ENCODE data around the gene CAPN14. TPM values are rescaled to one million over a fixed set of nuclear protein-coding genes. Genes with fewer than 3 reads are reported as not detected.

The CAPN14 gene, protein sequence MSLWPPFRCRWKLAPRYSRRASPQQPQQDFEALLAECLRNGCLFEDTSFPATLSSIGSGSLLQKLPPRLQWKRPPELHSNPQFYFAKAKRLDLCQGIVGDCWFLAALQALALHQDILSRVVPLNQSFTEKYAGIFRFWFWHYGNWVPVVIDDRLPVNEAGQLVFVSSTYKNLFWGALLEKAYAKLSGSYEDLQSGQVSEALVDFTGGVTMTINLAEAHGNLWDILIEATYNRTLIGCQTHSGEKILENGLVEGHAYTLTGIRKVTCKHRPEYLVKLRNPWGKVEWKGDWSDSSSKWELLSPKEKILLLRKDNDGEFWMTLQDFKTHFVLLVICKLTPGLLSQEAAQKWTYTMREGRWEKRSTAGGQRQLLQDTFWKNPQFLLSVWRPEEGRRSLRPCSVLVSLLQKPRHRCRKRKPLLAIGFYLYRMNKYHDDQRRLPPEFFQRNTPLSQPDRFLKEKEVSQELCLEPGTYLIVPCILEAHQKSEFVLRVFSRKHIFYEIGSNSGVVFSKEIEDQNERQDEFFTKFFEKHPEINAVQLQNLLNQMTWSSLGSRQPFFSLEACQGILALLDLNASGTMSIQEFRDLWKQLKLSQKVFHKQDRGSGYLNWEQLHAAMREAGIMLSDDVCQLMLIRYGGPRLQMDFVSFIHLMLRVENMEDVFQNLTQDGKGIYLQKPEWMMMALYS
- under 1 TPM; 0.06 to 0.10 (median 0.07) TPM for polyA plus RNA-seq (ENCODE audit: insufficient read length in 4 of 4)

DNA sequence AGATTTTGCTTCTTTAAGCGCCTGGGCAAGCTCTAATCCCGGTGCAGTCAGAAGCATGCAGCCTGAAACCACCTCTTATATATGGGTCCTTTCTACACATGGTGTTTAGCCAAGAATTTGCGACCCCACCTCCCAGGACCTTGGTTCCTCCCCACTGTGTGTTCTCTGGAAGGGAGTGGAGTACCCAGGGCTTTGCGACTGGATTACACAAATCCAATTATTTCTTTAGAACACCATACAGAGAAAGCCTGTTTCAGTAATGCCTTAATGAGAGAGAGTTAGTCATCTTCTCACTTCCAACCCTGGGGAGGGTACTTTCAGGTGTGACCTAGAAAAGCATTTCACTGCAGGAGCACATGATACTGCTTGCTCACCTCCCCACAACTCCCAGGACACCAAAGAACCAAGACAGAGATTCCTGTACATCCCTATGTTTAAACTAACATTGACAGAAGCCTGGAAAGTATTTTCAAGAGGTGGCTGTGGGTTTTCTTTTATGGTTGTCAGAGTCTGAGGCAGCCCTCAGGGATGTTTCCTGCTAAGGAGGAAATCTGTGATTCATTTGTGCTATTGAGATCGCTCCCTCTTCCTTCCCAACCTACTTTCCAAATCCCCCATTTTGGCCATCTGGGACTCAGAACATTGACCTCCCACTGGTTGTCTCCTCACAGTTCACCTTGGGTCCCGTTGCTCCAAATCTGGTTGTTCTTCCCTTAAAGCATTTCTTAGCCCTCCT is at the start of gene CAPN14:
TSS of gene CAPN14 (minus strand) at position 51 of the 736 bp plus-strand sequence. CDS start 12,068 bp downstream, outside the sequence.
- DNase-seq (ENCODE audit: low read depth in 4 of 4, low spot score in 3 of 4): no peak

GRCh38 chr2:31266804-31267203 is 49.5 kb upstream of the CAPN14 start:
- DNase-seq (ENCODE audit: low read depth in 4 of 4, low spot score in 3 of 4): no peak

DNA sequence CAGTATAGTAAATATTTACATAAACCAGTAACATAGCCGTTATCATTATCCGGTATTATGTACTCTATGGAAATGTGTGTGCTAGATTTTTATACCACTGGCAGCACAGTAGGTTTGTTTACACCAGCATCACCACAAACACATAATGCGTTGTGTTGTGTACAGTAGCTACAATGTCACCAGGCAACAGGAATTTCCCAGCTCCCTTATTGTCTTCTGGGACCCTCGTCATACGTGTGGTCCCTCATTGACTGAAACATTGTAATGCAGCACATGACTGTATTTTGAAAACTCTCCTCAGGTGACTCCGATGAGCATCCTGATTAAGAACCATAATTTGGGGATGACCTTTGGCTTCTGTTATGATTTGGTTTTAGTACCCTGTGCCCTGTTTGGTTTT is 47.9 kb upstream of the CAPN14 start:
- no peak for DNase-seq (ENCODE audit: low read depth in 4 of 4, low spot score in 3 of 4)

DNA sequence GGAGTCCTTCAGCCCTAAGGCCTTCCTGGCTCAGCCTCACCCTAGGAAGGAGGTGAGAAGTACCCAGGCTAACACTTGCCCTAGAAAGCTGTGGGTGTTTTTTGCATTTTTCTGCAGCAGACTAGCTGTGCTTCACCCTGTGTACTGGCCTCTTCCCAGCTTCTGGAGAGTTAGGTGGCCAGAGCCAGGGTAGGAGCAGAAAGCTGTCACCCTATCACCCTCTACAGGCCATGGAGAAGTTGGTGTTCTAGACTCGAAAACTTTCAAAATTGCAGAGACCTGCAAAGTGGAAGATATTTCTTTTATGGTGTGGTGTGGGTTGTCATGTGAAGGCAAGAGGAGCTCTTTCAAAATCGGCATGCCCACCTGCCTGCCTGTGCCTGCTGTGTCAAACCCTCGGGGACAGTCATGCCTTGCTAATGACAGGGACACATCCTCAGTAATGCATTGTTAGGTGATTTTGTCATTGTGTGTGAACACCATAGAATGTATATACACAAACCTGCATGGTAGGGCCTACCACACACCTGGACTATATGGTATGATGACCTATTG is 46.4 kb upstream of the CAPN14 start:
- DNase-seq (ENCODE audit: low read depth in 4 of 4, low spot score in 3 of 4): no peak

DNA sequence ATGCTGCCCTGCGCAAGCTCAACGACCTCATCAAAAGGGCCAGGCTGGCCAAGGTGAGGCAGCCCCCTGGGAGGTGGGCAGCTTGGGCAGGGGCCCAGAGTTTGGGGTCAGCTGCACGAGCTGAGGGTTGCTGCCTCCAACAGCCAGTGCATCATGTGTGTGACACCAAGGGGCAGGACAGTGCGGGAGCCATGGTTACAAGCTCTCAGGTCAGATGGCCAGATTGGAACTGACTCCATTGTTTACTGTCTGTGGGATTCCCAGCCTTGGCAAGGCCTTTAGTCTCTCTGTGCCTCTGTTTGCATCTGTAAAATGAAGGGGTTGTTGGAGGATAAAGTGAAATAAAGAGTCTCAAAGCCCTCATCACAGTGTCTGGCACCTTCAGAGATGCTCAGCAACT is 43.6 kb upstream of the CAPN14 start:
- DNase-seq (ENCODE audit: low read depth in 4 of 4, low spot score in 3 of 4): no peak

GRCh38 chr2:31259075-31259474 is 41.8 kb upstream of the CAPN14 start:
- no peak for DNase-seq (ENCODE audit: low read depth in 4 of 4, low spot score in 3 of 4)

- DNase-seq (ENCODE audit: low read depth in 4 of 4, low spot score in 3 of 4): no peak
Observed at GRCh38 chr2:31258351-31258750, 41.0 kb upstream of the CAPN14 start.

DNA sequence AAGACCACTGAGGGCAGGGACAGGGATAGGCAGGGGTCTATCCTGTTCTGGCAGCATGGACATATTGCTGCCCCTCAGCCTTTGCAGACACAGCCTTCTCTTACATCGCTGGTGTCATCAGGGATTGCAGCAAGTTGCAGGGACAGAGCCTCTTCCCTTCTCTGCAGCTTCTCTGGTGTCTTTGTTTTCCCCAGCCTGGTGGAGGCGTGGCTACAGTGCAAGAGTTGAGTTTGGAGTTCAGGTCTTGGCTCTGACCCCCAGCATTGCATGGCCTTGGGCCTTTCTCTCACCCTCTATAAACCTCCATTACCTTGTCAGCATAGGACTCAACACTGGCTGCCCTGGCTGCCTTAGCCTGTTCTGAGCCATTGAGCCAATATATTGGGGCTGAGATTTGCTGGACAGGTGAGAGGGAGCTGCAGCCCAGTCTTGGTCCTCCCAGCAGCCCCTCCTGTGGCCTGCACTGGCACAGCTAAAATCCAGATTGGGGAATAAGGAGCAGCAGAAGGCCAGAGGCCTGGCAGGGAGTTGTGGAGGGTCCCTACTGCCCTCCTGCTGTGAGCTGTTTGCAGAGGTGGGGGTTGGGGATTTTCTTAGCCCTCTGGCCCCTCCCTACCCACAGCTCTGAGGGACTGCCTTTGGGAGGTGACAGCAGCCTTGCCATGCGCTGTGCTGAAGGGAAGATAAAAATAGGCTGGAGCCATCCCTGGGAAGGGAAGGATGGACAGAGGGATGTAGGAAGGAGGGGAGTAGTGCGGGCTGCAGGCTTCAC is 39.5 kb upstream of the CAPN14 start:
- no peak for DNase-seq (ENCODE audit: low read depth in 4 of 4, low spot score in 3 of 4)

DNA sequence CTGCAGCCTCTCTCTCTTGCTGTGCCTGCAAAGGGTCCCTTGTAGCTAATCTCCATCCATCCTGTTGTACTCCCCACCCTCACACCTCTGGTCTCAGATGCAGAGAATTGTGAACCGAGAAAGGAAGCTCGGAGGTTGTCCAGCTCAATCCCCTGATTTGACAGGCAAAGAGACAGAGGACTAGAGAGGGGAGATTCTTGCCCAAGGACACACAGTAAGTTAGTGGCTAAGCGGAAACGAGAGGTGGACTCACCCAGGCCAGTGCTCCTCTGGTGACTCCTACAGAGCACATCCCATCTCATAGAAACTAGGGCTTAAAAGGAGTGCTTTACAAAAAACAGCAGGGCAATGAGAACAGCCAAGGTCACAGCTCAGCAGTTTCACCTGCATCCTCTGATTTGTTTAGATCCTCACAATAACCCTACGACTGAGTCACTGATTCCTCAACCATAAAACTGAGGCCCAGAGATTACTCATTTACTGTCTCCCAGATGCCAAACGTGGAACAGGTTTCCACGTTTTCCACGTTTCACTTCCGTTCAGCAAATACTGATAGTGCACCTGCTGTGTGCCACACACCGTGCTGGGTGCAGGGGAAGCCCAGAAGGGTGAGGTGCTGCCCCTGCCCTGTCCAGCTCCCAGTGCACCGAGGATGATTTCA is 38.7 kb upstream of the CAPN14 start:
- no peak for DNase-seq (ENCODE audit: low read depth in 4 of 4, low spot score in 3 of 4)

- DNase-seq (ENCODE audit: low read depth in 4 of 4, low spot score in 3 of 4): no peak
Observed at GRCh38 chr2:31254237-31255203, 37.2 kb upstream of the CAPN14 start.

- no peak for DNase-seq (ENCODE audit: low read depth in 4 of 4, low spot score in 3 of 4)
Observed at GRCh38 chr2:31253356-31254131, 36.2 kb upstream of the CAPN14 start.

DNA sequence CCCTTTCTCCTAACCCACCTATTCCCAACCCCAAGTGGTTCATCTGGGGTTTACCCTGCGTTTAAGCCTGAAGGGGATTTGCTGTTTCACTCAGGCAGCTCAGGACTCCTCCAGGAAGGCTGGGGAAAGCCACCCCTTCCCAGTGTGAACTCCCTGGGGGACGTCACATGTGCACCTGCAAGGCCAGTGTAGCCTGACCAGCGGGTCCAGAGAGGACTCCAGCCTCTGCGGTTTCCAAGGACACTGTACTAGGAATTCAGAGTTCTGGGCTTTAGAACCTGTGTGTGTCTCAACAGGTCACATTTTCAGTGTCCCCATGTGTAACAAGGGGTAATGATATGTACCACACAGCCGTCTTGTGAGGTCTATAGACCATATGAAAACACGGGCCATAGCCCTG is 34.5 kb upstream of the CAPN14 start:
- DNase-seq (ENCODE audit: low read depth in 4 of 4, low spot score in 3 of 4): no peak

GRCh38 chr2:31251018-31251417 is 33.7 kb upstream of the CAPN14 start:
- no peak for DNase-seq (ENCODE audit: low read depth in 4 of 4, low spot score in 3 of 4)

GRCh38 chr2:31249009-31249690 is 31.8 kb upstream of the CAPN14 start:
- no peak for DNase-seq (ENCODE audit: low read depth in 4 of 4, low spot score in 3 of 4)

DNA sequence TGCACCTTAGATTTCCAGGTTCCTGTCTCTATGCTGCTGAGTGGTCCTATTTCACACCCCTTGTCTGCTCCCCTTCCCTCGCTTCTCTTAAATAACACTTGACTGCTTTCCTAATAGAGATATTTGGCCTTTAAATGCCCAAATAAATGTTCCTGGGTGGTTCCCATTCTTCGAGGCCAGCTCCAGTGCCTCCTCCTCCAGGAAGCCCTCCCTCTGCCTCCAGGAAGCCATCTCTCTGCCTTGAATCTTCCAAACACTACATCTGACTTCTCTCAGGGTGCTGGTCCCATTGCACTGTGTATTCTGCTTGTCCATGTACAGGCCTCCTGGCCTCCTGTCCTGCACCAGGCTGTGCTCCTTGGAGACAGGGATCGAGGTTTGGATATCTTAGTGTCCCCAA is 30.8 kb upstream of the CAPN14 start:
- no peak for DNase-seq (ENCODE audit: low read depth in 4 of 4, low spot score in 3 of 4)

- DNase-seq (ENCODE audit: low read depth in 4 of 4, low spot score in 3 of 4): no peak
Observed at GRCh38 chr2:31247711-31248110, 30.4 kb upstream of the CAPN14 start.

GRCh38 chr2:31246184-31246852 is 29.0 kb upstream of the CAPN14 start:
- no peak for DNase-seq (ENCODE audit: low read depth in 4 of 4, low spot score in 3 of 4)

Data from right renal pelvis (tissue), 4 donors.